Cardiac fibroblast (primary cell): ENCODE results near the gene GRB10.
A peak's percentile ranks its signal among the peaks of the same experiment; 100 is the strongest.

Experiments
- DNase-seq, 2 donors: peaks; one replicate each; pipeline versions ENCODE4 v3.0.0 to v3.0.0-alpha.2; 2010; ENCODE audit warnings: low read depth in 2 of 2
- H3K4me3 ChIP-seq, 2 donors: replicated peaks in 1 of 2; 1 replicate in 1 of 2; 2 replicates in 1 of 2; pipeline ENCODE4 v1.5.1; 2011; ENCODE audit warnings: low read depth in 2 of 2, low read length in 2 of 2, mild to moderate bottlenecking in 2 of 2, moderate library complexity in 1 of 2
- TF ChIP-seq, protein P1 (sequence below): IDR thresholded peaks from one replicate; pipeline ENCODE4 v1.5.1; 2011; ENCODE audit warnings: low read depth, mild to moderate bottlenecking, low read length, inconsistent platforms

GRB10 gene

DNA sequence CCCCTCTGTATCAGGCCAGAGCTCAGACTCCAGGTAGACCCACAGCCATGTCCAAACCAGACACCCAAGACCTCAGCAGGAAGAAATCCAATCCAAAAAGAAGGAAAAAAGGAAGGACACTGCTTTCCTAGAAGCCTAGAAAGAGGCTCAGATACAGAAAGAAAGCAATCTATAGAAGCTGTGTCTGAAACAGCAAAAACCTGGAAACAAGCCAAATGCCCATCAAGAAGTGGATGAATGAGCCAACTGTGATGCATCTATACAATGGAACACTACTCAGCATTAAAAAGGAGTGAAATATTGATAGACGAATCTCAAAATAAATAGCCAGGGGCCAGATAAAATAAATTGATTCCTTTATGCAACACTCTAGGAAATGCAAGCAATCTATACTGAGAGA lies 31.6 kb downstream of the GRB10 start:
- peak in 1 of 2 donors; percentile 14 for DNase-seq
- TF ChIP-seq, protein P1, sequence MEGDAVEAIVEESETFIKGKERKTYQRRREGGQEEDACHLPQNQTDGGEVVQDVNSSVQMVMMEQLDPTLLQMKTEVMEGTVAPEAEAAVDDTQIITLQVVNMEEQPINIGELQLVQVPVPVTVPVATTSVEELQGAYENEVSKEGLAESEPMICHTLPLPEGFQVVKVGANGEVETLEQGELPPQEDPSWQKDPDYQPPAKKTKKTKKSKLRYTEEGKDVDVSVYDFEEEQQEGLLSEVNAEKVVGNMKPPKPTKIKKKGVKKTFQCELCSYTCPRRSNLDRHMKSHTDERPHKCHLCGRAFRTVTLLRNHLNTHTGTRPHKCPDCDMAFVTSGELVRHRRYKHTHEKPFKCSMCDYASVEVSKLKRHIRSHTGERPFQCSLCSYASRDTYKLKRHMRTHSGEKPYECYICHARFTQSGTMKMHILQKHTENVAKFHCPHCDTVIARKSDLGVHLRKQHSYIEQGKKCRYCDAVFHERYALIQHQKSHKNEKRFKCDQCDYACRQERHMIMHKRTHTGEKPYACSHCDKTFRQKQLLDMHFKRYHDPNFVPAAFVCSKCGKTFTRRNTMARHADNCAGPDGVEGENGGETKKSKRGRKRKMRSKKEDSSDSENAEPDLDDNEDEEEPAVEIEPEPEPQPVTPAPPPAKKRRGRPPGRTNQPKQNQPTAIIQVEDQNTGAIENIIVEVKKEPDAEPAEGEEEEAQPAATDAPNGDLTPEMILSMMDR, result no peak
- no peak overlapping the region for H3K4me3 ChIP-seq

- DNase-seq, result no peak
- TF ChIP-seq, protein P1, result no peak
- no peak overlapping the region for H3K4me3 ChIP-seq
Observed at GRCh38 chr7:50749896-50750295, 32.8 kb downstream of the GRB10 start.

DNA sequence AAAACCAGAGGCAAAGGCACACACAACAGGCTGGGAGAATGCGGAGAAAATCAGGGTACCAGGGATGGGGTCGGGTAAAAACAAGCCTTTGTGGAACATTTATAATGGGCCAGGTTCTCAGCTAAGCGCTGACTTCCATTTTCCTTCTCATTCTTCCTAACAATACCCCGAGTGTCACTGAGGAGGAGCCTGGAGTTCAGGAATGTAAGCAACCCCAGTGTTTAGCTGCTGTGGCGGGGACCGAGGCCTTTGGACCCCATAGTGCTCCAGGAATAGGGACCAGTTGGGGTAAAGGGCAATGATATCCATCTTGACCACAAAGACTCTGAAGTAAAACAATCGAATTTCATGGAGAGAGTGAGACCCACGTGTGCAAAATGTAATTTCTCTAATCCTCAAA lies 34.2 kb downstream of the GRB10 start:
- no peak overlapping the region for H3K4me3 ChIP-seq
- TF ChIP-seq, protein P1, result no peak
- DNase-seq, result no peak

GRCh38 chr7:50745835-50746234 lies 36.9 kb downstream of the GRB10 start:
- H3K4me3 ChIP-seq, result no peak overlapping the region
- TF ChIP-seq, protein P1, result no peak
- DNase-seq, result no peak

DNA sequence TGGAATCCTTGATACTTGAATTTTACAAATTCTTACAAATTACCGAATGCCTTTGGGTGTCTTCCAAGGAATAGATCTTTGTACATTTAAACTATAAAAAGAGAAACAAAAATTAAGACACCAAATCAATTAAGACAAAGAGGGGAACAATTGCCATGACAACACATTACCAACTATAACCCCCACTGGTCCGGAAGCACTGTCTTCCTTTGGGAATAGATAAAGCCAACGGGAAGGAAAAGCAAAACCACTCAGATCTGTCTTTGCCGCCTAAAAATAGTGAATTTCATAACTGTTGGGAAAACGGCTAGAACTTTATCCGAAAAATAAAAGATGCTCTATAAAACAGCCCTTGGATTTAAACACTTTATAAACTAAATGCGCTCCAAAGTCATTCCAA lies 37.4 kb downstream of the GRB10 start:
- DNase-seq, result no peak
- no peak overlapping the region for H3K4me3 ChIP-seq

DNA sequence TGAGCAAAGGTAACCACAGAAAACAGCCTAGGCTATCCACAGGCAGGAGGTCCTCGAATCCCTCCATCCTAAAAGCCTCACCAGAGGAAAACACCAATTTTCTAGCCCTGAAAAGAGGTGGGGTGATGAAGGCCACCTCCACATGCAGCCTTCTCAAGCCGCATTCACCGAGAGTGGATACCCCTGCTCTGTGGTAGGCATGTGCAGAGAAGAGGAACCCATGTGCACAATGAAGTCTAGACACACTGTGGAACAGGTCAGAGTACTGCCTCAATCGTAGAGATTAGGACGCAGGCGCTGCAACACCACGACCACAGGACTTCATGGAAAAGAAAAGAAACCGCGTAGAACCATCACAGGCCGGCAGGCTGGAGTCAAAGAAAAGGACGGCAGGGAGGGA lies 38.8 kb downstream of the GRB10 start:
- no peak overlapping the region for H3K4me3 ChIP-seq
- TF ChIP-seq, protein P1, result no peak
- DNase-seq, result no peak

More for the DNA sequence above, 37.4 kb downstream of the GRB10 start:
- TF ChIP-seq, protein P1, result no peak

DNA sequence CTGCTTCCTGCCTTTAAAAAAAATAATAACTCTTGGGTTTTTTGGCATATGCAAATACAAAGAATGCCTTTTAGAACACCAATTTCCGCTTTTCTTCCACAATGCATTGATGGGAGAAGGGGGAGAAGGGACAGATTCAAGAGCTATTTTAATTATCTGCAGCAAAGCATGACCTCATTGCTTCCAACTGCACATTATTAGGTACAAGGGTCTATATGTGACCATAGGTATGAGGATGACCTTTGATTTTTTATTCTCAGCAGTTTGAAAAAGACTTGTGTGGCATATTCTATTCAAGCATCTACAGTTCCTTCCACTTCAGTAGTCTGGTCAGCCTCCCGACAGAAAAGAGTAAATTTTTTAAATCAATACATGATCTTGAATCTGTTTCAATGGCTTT lies 39.7 kb downstream of the GRB10 start:
- H3K4me3 ChIP-seq, result no peak overlapping the region
- DNase-seq, result no peak
- TF ChIP-seq, protein P1, result no peak
